H1 (cell line): ENCODE results near the gene AAMP. TPM values are rescaled to one million over a fixed set of nuclear protein-coding genes. Genes with fewer than 3 reads are reported as not detected.

Experiments used
- ASH2L ChIP-seq: fragments of 200-600, 300-600 bp; sonication (generic); IDR thresholded peaks from one replicate; pipeline ENCODE4 v1.7.1; 2017; ENCODE audit warnings: low read length
- BRCA1 ChIP-seq: IDR thresholded peaks from 2 replicates; pipeline ENCODE4 v1.6.1; 2012; ENCODE audit warnings: low read depth, low read length, improper control_type of control experiment
- CHD7 ChIP-seq: fragments of 300-600 bp; sonication (generic); IDR thresholded peaks from 2 replicates; pipeline ENCODE4 v1.7.1; 2012; ENCODE audit warnings: low read length, moderate library complexity, mild to moderate bottlenecking, inconsistent platforms; ENCODE audit not compliant: insufficient replicate concordance
- SIX5 ChIP-seq: IDR thresholded peaks from 2 replicates; pipeline ENCODE4 v1.6.1; 2011; ENCODE audit warnings: mild to moderate bottlenecking, low read depth, low read length
- polyA plus RNA-seq, 7 experiments: library from polyadenylated mRNA; depleted of rRNA in 3 of 7; stranded (reverse) in 5 of 7; unstranded in 2 of 7; fragments of >200 nt in 5 of 7; fragments of 200-250 nt in 2 of 7; gene quantifications; 1 replicate in 5 of 7; 2 replicates in 1 of 7; 4 replicates in 1 of 7; pipeline versions ENCODE4 v1.2.1 to v1.2.3, GENCODE V29; 2011 to 2013; ENCODE audit warnings: missing spikeins in 2 of 7, mixed read lengths in 2 of 7
- total RNA-seq: library from RNA; stranded (reverse); fragmentation: NEBNext Ultra II Directional; extraction: Animal tissue kit (Norgen Biotek cat#: 25700); gene quantifications from 2 replicates; pipeline ENCODE4 v1.2.1, GENCODE V29; 2021

The AAMP gene
- total and polyA plus RNA-seq, 2 of the 8 experiments (the other 6 are each of a cell fraction or from before 2014, with no cell fraction given): 119 to 125 TPM

- TF ChIP-seq CHD7: no peak
- TF ChIP-seq ASH2L: no peak
- no peak for TF ChIP-seq SIX5
- TF ChIP-seq BRCA1: no peak
Observed at GRCh38 chr2:218285604-218286003, 15.7 kb upstream of the AAMP start (continued).
